ENCODE data around the gene MYPN. TPM values are rescaled to one million over a fixed set of nuclear protein-coding genes. Genes with fewer than 3 reads are reported as not detected.

The MYPN gene
- total RNA-seq, 1 donor from 2014 or later: not detected

- Mint-ChIP-seq H3K4me1 (no peaks in the 10 kb centered on the region), H3K27me3 (peaks cover 17% of the 10 kb centered on the region), H3K36me3 (ENCODE audit: low read depth) (no peaks in the 10 kb centered on the region), H3K27ac (no peak overlapping the region), H3K9me3 (no peaks in the 10 kb centered on the region), H3K4me3 (no peak overlapping the region)
- intact Hi-C loops (cut with micrococcal nuclease): no loop called here
- no peak for DNase-seq
These were observed 23.1 kb downstream of the MYPN start for GRCh38 chr10:68132391-68132790.

- Mint-ChIP-seq H3K9me3 (no peaks in the 10 kb centered on the region), H3K4me1 (no peaks in the 10 kb centered on the region), H3K27me3 (peaks cover 13% of the 10 kb centered on the region), H3K27ac (no peak overlapping the region), H3K4me3 (no peak overlapping the region), H3K36me3 (ENCODE audit: low read depth) (no peaks in the 10 kb centered on the region)
- no peak for DNase-seq
- intact Hi-C loops (cut with micrococcal nuclease): no loop called here
These were observed 24.2 kb downstream of the MYPN start for GRCh38 chr10:68133523-68133922.

- Mint-ChIP-seq H3K36me3 (ENCODE audit: low read depth) (no peaks in the 10 kb centered on the region), H3K27ac (no peak overlapping the region), H3K27me3 (peaks cover 25% of the 10 kb centered on the region), H3K4me1 (no peaks in the 10 kb centered on the region), H3K9me3 (no peaks in the 10 kb centered on the region), H3K4me3 (no peak overlapping the region)
- no peak for DNase-seq
- intact Hi-C loops (cut with micrococcal nuclease): no loop called here
These were observed 26.1 kb downstream of the MYPN start for GRCh38 chr10:68135362-68135761.

GRCh38 chr10:68135922-68136792, 26.9 kb downstream of the MYPN start:
- intact Hi-C loops (cut with micrococcal nuclease): no loop called here
- no peaks in the 10 kb centered on the region for H3K36me3 Mint-ChIP-seq (ENCODE audit: low read depth)
- DNase-seq: no peak
- H3K4me1 Mint-ChIP-seq: no peaks in the 10 kb centered on the region
- H3K27me3 Mint-ChIP-seq: peaks cover 25% of the 10 kb centered on the region
- H3K27ac Mint-ChIP-seq: no peak overlapping the region
- H3K4me3 Mint-ChIP-seq: no peak overlapping the region
- H3K9me3 Mint-ChIP-seq: no peaks in the 10 kb centered on the region

- H3K4me1 Mint-ChIP-seq: no peaks in the 10 kb centered on the region
- H3K27ac Mint-ChIP-seq: no peak overlapping the region
- no peaks in the 10 kb centered on the region for H3K36me3 Mint-ChIP-seq (ENCODE audit: low read depth)
- intact Hi-C loops (cut with micrococcal nuclease): no loop called here
- no peak overlapping the region for H3K4me3 Mint-ChIP-seq
- H3K9me3 Mint-ChIP-seq: no peaks in the 10 kb centered on the region
- peaks cover 27% of the 10 kb centered on the region for H3K27me3 Mint-ChIP-seq
- no peak for DNase-seq
These were observed 27.9 kb downstream of the MYPN start for GRCh38 chr10:68137171-68137570.

- Mint-ChIP-seq H3K4me1 (no peaks in the 10 kb centered on the region), H3K27me3 (peaks cover 26% of the 10 kb centered on the region), H3K4me3 (no peak overlapping the region), H3K27ac (no peak overlapping the region), H3K36me3 (ENCODE audit: low read depth) (no peaks in the 10 kb centered on the region), H3K9me3 (no peaks in the 10 kb centered on the region)
- DNase-seq: no peak
- intact Hi-C loops (cut with micrococcal nuclease): no loop called here
These were observed 29.2 kb downstream of the MYPN start for GRCh38 chr10:68138526-68138925.

GRCh38 chr10:68139448-68140272, 30.4 kb downstream of the MYPN start:
- no peaks in the 10 kb centered on the region for H3K36me3 Mint-ChIP-seq (ENCODE audit: low read depth)
- no peaks in the 10 kb centered on the region for H3K9me3 Mint-ChIP-seq
- DNase-seq: no peak
- H3K27me3 Mint-ChIP-seq: peaks cover 24% of the 10 kb centered on the region
- H3K4me3 Mint-ChIP-seq: no peak overlapping the region
- H3K27ac Mint-ChIP-seq: no peak overlapping the region
- intact Hi-C loops (cut with micrococcal nuclease): no loop called here
- H3K4me1 Mint-ChIP-seq: no peaks in the 10 kb centered on the region

- peaks cover 5% of the 10 kb centered on the region for H3K4me1 Mint-ChIP-seq
- peaks cover 27% of the 10 kb centered on the region for H3K27me3 Mint-ChIP-seq
- no peak for DNase-seq
- no peak overlapping the region for H3K4me3 Mint-ChIP-seq
- no peaks in the 10 kb centered on the region for H3K9me3 Mint-ChIP-seq
- H3K36me3 Mint-ChIP-seq (ENCODE audit: low read depth): no peaks in the 10 kb centered on the region
- intact Hi-C loops (cut with micrococcal nuclease): no loop called here
- H3K27ac Mint-ChIP-seq: no peak overlapping the region
These were observed 33.5 kb downstream of the MYPN start for GRCh38 chr10:68142761-68143160.

GRCh38 chr10:68144709-68145108, 35.4 kb downstream of the MYPN start:
- Mint-ChIP-seq H3K27ac (no peak overlapping the region), H3K9me3 (no peaks in the 10 kb centered on the region), H3K27me3 (peaks cover 18% of the 10 kb centered on the region), H3K4me3 (no peak overlapping the region), H3K4me1 (peaks cover 5% of the 10 kb centered on the region), H3K36me3 (ENCODE audit: low read depth) (no peaks in the 10 kb centered on the region)
- DNase-seq: no peak
- intact Hi-C loops (cut with micrococcal nuclease): no loop called here

GRCh38 chr10:68145705-68146104, 36.4 kb downstream of the MYPN start:
- DNase-seq: no peak
- no peak overlapping the region for H3K4me3 Mint-ChIP-seq
- H3K27ac Mint-ChIP-seq: no peak overlapping the region
- no peaks in the 10 kb centered on the region for H3K9me3 Mint-ChIP-seq
- intact Hi-C loops (cut with micrococcal nuclease): no loop called here
- H3K36me3 Mint-ChIP-seq (ENCODE audit: low read depth): no peaks in the 10 kb centered on the region
- peaks cover 5% of the 10 kb centered on the region for H3K4me1 Mint-ChIP-seq
- peaks cover 9% of the 10 kb centered on the region for H3K27me3 Mint-ChIP-seq

GRCh38 chr10:68146133-68146532, 36.8 kb downstream of the MYPN start:
- intact Hi-C loops (cut with micrococcal nuclease): no loop called here
- Mint-ChIP-seq H3K4me3 (no peak overlapping the region), H3K4me1 (peaks cover 5% of the 10 kb centered on the region), H3K27ac (no peak overlapping the region), H3K9me3 (no peaks in the 10 kb centered on the region), H3K36me3 (ENCODE audit: low read depth) (no peaks in the 10 kb centered on the region), H3K27me3 (peaks cover 8% of the 10 kb centered on the region)
- no peak for DNase-seq

GRCh38 chr10:68151453-68151852, 42.2 kb downstream of the MYPN start:
- DNase-seq: no peak
- no peak overlapping the region for H3K4me3 Mint-ChIP-seq
- H3K36me3 Mint-ChIP-seq (ENCODE audit: low read depth): no peaks in the 10 kb centered on the region
- intact Hi-C loops (cut with micrococcal nuclease): loop anchor here (10.0 kb wide), 1 partner anchor 457 kb away; the partner anchor contains the start of gene CTNNA3
- H3K27ac Mint-ChIP-seq: no peak overlapping the region
- peaks cover 3% of the 10 kb centered on the region for H3K4me1 Mint-ChIP-seq
- H3K27me3 Mint-ChIP-seq: no peaks in the 10 kb centered on the region
- H3K9me3 Mint-ChIP-seq: no peaks in the 10 kb centered on the region

- Mint-ChIP-seq H3K27ac (no peak overlapping the region), H3K4me3 (no peak overlapping the region), H3K27me3 (no peaks in the 10 kb centered on the region), H3K4me1 (peaks cover 3% of the 10 kb centered on the region), H3K9me3 (no peaks in the 10 kb centered on the region), H3K36me3 (ENCODE audit: low read depth) (no peaks in the 10 kb centered on the region)
- no peak for DNase-seq
- intact Hi-C loops (cut with micrococcal nuclease): loop anchor here (10.0 kb wide), 1 partner anchor 459 kb away; the partner anchor contains the start of gene CTNNA3
These were observed 44.4 kb downstream of the MYPN start for GRCh38 chr10:68153473-68154210.

- no peaks in the 10 kb centered on the region for H3K9me3 Mint-ChIP-seq
- intact Hi-C loops (cut with micrococcal nuclease): loop anchor here (10.0 kb wide), 1 partner anchor 459 kb away; the partner anchor contains the start of gene CTNNA3
- no peak for DNase-seq
- no peak overlapping the region for H3K4me3 Mint-ChIP-seq
- H3K4me1 Mint-ChIP-seq: peaks cover 3% of the 10 kb centered on the region
- no peaks in the 10 kb centered on the region for H3K36me3 Mint-ChIP-seq (ENCODE audit: low read depth)
- no peaks in the 10 kb centered on the region for H3K27me3 Mint-ChIP-seq
- no peak overlapping the region for H3K27ac Mint-ChIP-seq
These were observed 44.9 kb downstream of the MYPN start for GRCh38 chr10:68154211-68154497.
